Neural cell (in vitro differentiated cells): ENCODE measurements around the gene CDKL4. TPM values are rescaled to one million over a fixed set of nuclear protein-coding genes. Genes with fewer than 3 reads are reported as not detected.

Source experiments
- H2AFZ ChIP-seq: fragments of 200-600, 300-800 bp; sonication (generic), shearing (Covaris generic); 2 replicates; pipeline ENCODE4 v1.6.0; 2014; ENCODE audit warnings: low read depth, mild to moderate bottlenecking, antibody characterized with exemption, low read length, moderate library complexity
- H3F3A ChIP-seq: fragments of 200-600 bp; shearing (Covaris generic); 2 replicates; pipeline ENCODE4 v1.6.1; 2016; ENCODE audit warnings: mild to moderate bottlenecking, moderate library complexity, mixed read lengths, antibody characterized with exemption, low read length; ENCODE audit not compliant: insufficient read depth, poor library complexity, severe bottlenecking
- H3K27ac ChIP-seq: fragments of 200-600, 300-800 bp; sonication (generic), shearing (Covaris generic); 2 replicates; pipeline ENCODE4 v1.5.1; 2014; ENCODE audit warnings: mild to moderate bottlenecking, low read length, moderate library complexity
- H3K27me3 ChIP-seq: fragments of 300-800, 200-600 bp; sonication (generic), shearing (Covaris generic); 2 replicates; pipeline ENCODE4 v1.6.0; 2014; ENCODE audit warnings: mild to moderate bottlenecking, low read depth, low read length, moderate library complexity; ENCODE audit not compliant: insufficient read depth
- H3K36me3 ChIP-seq: fragments of 300-800, 200-600 bp; sonication (generic), shearing (Covaris generic); 2 replicates; pipeline ENCODE4 v1.5.1; 2014; ENCODE audit warnings: mild to moderate bottlenecking, antibody characterized with exemption, low read length, moderate library complexity; ENCODE audit not compliant: insufficient read depth
- H3K4me2 ChIP-seq: fragments of 300-800, 200-600 bp; sonication (generic), shearing (Covaris generic); 2 replicates; pipeline ENCODE4 v1.6.0; 2014; ENCODE audit warnings: mild to moderate bottlenecking, low read length
- H3K4me3 ChIP-seq: fragments of 300-800, 200-600 bp; sonication (generic), shearing (Covaris generic); 2 replicates; pipeline ENCODE4 v1.5.1; 2014; ENCODE audit warnings: mild to moderate bottlenecking, low read length, moderate library complexity
- H3K79me2 ChIP-seq: fragments of 200-600 bp; shearing (Covaris generic); replicated peaks from 2 replicates; pipeline ENCODE4 v1.6.0; 2014; ENCODE audit warnings: mild to moderate bottlenecking, low read length, moderate library complexity; ENCODE audit not compliant: insufficient read depth
- H3K9ac ChIP-seq: fragments of 300-800, 200-600 bp; sonication (generic), shearing (Covaris generic); 2 replicates; pipeline ENCODE4 v1.6.1; 2016; ENCODE audit warnings: mild to moderate bottlenecking, low read length, mixed read lengths
- H3K9me2 ChIP-seq: fragments of 200-600 bp; shearing (Covaris generic); 2 replicates; pipeline ENCODE4 v1.6.1; 2016; ENCODE audit warnings: mild to moderate bottlenecking, low read length, mixed read lengths; ENCODE audit not compliant: insufficient read depth
- H3K9me3 ChIP-seq: fragments of 200-600, 300-800 bp; sonication (generic), shearing (Covaris generic); 2 replicates; pipeline ENCODE4 v1.6.1; 2016; ENCODE audit warnings: mild to moderate bottlenecking, mixed run types, low read length, moderate library complexity, mixed read lengths
- H4K20me1 ChIP-seq: fragments of 200-600 bp; shearing (Covaris generic); 2 replicates; pipeline ENCODE4 v1.6.1; 2016; ENCODE audit warnings: mild to moderate bottlenecking, mixed run types; ENCODE audit not compliant: insufficient read depth
- CTCF ChIP-seq: fragments of 450-650 bp; IDR thresholded peaks from 2 replicates; pipeline ENCODE4 v1.5.1; 2014; ENCODE audit warnings: antibody characterized with exemption, mild to moderate bottlenecking, moderate library complexity; ENCODE audit not compliant: poor library complexity, severe bottlenecking
- EP300 ChIP-seq: fragments of 450-650 bp; conservative IDR thresholded peaks from 2 replicates; pipeline ENCODE4 v1.6.1; 2014; ENCODE audit warnings: antibody characterized with exemption, mild to moderate bottlenecking, moderate library complexity; ENCODE audit not compliant: poor library complexity, severe bottlenecking
- EZH2 ChIP-seq: fragments of 200-600, 300-800 bp; shearing (Covaris generic), sonication (generic); IDR thresholded peaks from 2 replicates; pipeline ENCODE4 v1.6.1; 2014; ENCODE audit warnings: antibody characterized with exemption, low read length, borderline replicate concordance, mild to moderate bottlenecking; ENCODE audit not compliant: insufficient read depth, poor library complexity, severe bottlenecking
- MXI1 ChIP-seq: fragments of 450-650 bp; conservative IDR thresholded peaks from 2 replicates; pipeline ENCODE4 v1.6.1; 2014; ENCODE audit warnings: antibody characterized with exemption, mild to moderate bottlenecking; ENCODE audit not compliant: poor library complexity, severe bottlenecking
- POLR2AphosphoS5 ChIP-seq: IDR thresholded peaks from 2 replicates; pipeline ENCODE4 v1.6.1; 2012
- RAD21 ChIP-seq: fragments of 450-650 bp; conservative IDR thresholded peaks from 2 replicates; pipeline ENCODE4 v1.6.1; 2014; ENCODE audit warnings: antibody characterized with exemption, mild to moderate bottlenecking, moderate library complexity
- SMC3 ChIP-seq: fragments of 450-650 bp; conservative IDR thresholded peaks from 2 replicates; pipeline ENCODE4 v1.6.1; 2014; ENCODE audit warnings: antibody characterized with exemption, mild to moderate bottlenecking, moderate library complexity; ENCODE audit not compliant: poor library complexity
- TAF1 ChIP-seq: IDR thresholded peaks from 2 replicates; pipeline ENCODE4 v1.6.1; 2012; ENCODE audit warnings: low read depth
- polyA plus RNA-seq: library from polyadenylated mRNA; depleted of rRNA; stranded (reverse); fragments of >200 nt; gene quantifications from 2 replicates; pipeline ENCODE4 v1.2.3, GENCODE V29; 2014
- TF ChIP-seq, protein P1 (sequence below): IDR thresholded peaks from 2 replicates; pipeline ENCODE4 v1.6.1; 2012; ENCODE audit warnings: borderline replicate concordance

The CDKL4 gene
- polyA plus RNA-seq, 1 donor from 2014 or later, result not detected

- no peak overlapping the region for H3K9ac ChIP-seq
- no peak overlapping the region for H3K4me3 ChIP-seq
- H4K20me1 ChIP-seq, result no peaks in the 10 kb centered on the region
- H3K4me2 ChIP-seq, result no peak overlapping the region
- H3K36me3 ChIP-seq, result no peaks in the 10 kb centered on the region
- TF ChIP-seq POLR2AphosphoS5 (no peak), MXI1 (no peak), CTCF (no peak), TAF1 (no peak), SMC3 (no peak), EP300 (no peak), EZH2 (no peak), RAD21 (no peak)
- TF ChIP-seq, protein P1, sequence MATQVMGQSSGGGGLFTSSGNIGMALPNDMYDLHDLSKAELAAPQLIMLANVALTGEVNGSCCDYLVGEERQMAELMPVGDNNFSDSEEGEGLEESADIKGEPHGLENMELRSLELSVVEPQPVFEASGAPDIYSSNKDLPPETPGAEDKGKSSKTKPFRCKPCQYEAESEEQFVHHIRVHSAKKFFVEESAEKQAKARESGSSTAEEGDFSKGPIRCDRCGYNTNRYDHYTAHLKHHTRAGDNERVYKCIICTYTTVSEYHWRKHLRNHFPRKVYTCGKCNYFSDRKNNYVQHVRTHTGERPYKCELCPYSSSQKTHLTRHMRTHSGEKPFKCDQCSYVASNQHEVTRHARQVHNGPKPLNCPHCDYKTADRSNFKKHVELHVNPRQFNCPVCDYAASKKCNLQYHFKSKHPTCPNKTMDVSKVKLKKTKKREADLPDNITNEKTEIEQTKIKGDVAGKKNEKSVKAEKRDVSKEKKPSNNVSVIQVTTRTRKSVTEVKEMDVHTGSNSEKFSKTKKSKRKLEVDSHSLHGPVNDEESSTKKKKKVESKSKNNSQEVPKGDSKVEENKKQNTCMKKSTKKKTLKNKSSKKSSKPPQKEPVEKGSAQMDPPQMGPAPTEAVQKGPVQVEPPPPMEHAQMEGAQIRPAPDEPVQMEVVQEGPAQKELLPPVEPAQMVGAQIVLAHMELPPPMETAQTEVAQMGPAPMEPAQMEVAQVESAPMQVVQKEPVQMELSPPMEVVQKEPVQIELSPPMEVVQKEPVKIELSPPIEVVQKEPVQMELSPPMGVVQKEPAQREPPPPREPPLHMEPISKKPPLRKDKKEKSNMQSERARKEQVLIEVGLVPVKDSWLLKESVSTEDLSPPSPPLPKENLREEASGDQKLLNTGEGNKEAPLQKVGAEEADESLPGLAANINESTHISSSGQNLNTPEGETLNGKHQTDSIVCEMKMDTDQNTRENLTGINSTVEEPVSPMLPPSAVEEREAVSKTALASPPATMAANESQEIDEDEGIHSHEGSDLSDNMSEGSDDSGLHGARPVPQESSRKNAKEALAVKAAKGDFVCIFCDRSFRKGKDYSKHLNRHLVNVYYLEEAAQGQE, result no peak
- no peaks in the 10 kb centered on the region for H3K9me3 ChIP-seq
- H3K9me2 ChIP-seq, result no peaks in the 10 kb centered on the region
- H3K79me2 ChIP-seq, result no peaks in the 10 kb centered on the region
- no peak overlapping the region for H2AFZ ChIP-seq
- H3K27ac ChIP-seq, result no peak overlapping the region
- H3K27me3 ChIP-seq, result no peaks in the 10 kb centered on the region
- no peaks in the 10 kb centered on the region for H3F3A ChIP-seq
These were observed 91.3 kb downstream of the CDKL4 start for GRCh38 chr2:39152504-39152903.

DNA sequence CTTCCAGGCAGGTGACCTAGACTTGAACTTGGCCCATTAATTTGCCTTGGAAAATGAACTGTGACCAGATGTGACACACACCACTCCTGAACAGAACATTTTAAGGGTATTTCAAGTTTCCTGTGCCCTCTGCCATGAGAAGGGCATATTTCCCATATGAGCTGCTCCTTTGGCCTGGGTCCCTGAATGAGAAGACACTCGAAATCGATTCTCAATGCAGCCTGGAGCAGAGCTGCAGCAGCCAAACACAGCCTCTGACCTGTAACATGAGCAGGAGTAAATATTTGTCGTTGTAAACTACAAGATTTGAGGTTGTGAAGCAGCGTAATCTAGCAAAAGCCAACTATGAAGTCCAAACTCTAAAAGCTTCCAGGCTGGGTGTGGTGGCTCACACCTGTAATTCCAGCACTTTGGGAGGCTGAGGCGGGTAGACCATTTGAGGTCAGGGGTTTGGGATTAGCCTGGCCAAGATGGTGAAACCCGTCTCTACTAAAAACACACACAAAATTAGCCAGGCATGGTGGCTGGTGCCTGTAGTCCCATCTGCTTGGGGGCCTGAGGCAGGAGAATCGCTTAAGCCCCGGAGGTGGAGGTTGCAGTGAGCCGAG is 92.8 kb downstream of the CDKL4 start:
- Histone ChIP-seq H3K27me3 (no peaks in the 10 kb centered on the region), H2AFZ (no peak overlapping the region), H3K79me2 (no peaks in the 10 kb centered on the region), H3K9me3 (no peaks in the 10 kb centered on the region), H3K4me3 (no peak overlapping the region), H4K20me1 (no peaks in the 10 kb centered on the region), H3K36me3 (no peaks in the 10 kb centered on the region), H3K9me2 (no peaks in the 10 kb centered on the region), H3F3A (no peaks in the 10 kb centered on the region), H3K27ac (no peak overlapping the region), H3K9ac (no peak overlapping the region), H3K4me2 (no peak overlapping the region)
- TF ChIP-seq POLR2AphosphoS5 (no peak), TAF1 (no peak), MXI1 (no peak), CTCF (no peak), RAD21 (no peak), SMC3 (no peak), EP300 (no peak), EZH2 (no peak)
- TF ChIP-seq, protein P1, result no peak
